Suppressor macrophage treated with lipopolysaccharide for 4 hours (primary cell): Measurements from ENCODE around the gene FPR2.
"Not testable (repeated sequence)": the region's sequence is repeated elsewhere in the genome, so short reads cannot be mapped to it uniquely, and the experiment has no call there.

Experiments
- DNase-seq: peaks from one replicate; pipeline ENCODE4 v3.0.0-alpha.2; 2020

Gene FPR2

GRCh38 chr19:51784922-51785690 lies 24.1 kb downstream of the FPR2 start:
- DNase-seq, result peak; percentile 99

DNA sequence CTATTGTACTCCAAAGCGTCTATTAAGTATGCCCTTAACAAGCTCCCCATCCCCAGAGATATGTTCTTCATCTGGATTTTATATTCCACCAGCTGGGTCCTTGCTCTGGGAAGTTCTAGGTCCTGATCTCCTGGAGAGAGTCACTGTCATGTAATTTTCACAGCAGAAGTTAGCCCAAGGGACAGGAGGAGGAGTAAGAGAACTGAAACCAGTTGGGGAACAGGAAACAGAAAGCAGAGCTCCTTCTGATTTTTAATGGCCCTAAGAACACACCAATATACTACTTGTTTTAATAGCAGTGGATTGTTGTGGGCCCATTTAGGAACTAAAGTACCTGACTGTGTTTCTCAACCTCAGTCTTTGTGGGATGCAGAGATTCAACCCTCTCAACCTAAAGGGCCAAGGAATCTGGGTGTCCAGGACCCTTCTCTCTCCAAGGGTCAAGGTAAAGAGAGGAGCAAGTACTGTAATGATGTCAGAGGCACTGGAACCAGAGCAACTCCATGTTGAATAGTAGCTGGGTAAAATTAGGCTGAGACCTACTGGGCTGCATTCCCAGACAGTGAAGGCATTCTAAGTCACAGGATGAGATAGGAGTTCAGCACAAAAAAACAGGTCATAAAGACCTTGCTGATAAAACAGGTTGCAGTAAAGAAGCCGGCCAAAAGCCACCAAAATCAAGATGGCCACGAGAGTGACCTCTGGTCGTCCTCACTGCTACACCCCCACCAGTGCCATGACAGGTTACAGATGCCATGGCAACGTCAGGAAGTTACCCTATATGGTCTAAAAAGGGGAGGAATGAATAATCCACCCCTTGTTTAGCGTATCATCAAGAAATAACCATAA lies 25.9 kb downstream of the FPR2 start:
- DNase-seq, result peak; percentile 89

- no peak for DNase-seq
Observed at GRCh38 chr19:51788029-51788428, 27.0 kb downstream of the FPR2 start.

GRCh38 chr19:51789061-51789795 lies 28.2 kb downstream of the FPR2 start:
- peak; percentile 90 for DNase-seq

- peak; percentile 44 for DNase-seq
Observed at GRCh38 chr19:51792932-51793331, 32.0 kb downstream of the FPR2 start.

- DNase-seq, result no peak
Observed at GRCh38 chr19:51793994-51794393, 33.0 kb downstream of the FPR2 start.

DNA sequence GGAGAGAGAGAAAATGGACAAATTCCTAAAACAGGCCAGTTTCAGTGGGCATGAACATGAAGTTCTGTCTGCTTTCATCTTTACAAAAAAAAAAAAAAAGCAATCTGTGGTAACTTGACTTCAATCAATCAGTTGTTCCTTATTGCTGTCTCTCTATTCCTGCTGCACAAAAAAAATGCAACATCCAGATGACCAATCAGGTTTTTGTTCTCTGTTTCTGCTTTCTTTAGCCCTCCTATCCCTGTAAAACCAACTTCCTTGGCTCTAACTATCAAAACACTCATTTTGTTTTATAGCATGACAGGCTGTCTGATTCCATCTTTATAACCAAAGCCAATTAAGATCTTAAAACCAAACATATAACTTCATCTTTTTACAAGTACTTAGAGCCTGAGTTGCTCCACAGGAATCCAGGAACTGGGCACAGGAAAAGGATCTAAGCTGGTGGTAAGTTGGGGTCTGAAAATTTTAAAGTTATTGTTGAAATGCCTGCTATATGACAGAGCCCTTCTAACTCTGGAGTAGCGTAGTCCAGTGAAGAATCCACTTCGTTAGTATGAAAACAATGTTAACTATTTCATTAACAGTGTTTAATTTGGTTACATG lies 34.0 kb downstream of the FPR2 start, which contains the start of gene FPR3:
Gene FPR3 (plus strand): TSS at position 273 of the 606 bp plus-strand sequence. CDS start 28,592 bp downstream, outside the sequence.
- DNase-seq, result peak; percentile 69

DNA sequence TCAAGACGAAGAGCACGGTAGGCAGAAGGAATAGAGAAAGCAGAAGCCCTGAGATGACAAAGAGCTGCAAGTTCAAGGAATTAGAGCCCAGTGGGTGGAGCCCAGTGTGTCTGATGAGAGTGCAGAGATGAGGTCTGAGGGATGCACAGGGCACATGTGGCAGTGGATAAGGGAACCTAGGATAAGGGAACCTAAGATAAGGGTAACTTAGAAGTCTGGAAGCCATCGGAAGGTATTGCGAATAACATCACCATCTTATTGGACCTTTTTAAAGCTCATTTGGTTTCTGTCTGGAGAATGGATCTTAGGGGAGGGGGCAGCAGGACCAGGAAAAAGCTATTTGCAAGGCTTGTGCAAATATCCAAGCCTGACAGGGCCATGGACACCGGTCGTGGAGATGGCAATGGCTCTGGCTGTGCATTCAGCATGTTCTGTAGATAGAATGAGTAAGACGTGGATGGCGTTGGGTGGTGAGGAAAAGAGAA lies 35.3 kb downstream of the FPR2 start:
- peak; percentile 86 for DNase-seq

DNA sequence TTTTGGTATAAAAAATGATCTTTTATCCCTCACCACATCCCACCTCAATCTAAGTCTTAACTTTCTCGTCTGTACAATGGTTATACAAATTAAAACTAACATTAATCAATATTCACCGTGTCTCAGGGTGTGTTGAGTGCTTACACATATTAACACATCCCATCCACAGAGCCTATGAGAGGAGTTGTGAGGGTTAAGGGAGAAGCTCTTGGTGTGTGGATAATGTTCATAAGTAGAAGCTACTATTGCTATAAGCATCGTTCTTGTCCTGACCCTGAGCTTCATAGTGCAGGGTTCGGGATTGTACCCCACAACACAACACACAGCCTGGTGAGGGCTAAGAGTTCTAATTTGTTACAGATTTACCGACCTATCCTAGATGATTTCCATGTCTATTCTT lies 36.5 kb downstream of the FPR2 start:
- no peak for DNase-seq

DNA sequence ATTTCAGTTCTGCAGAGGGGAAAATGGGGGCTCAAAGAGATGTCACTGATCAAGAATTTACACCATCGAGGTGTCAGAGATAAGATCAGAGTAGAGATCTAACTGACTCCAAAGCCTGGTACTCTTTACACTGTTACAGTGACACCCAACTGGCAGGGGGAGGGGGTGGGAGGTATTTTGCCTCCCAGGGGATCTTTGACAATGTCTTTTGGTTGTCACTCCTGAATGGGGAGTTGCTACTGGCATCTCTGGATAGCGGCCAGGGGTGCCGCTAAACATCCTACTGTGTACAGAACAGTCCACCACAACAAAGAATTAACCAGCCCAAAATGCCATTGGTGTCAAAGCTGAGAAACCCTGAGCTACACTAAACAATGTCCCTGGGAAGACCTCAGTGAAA lies 37.1 kb downstream of the FPR2 start:
- DNase-seq, result no peak

DNA sequence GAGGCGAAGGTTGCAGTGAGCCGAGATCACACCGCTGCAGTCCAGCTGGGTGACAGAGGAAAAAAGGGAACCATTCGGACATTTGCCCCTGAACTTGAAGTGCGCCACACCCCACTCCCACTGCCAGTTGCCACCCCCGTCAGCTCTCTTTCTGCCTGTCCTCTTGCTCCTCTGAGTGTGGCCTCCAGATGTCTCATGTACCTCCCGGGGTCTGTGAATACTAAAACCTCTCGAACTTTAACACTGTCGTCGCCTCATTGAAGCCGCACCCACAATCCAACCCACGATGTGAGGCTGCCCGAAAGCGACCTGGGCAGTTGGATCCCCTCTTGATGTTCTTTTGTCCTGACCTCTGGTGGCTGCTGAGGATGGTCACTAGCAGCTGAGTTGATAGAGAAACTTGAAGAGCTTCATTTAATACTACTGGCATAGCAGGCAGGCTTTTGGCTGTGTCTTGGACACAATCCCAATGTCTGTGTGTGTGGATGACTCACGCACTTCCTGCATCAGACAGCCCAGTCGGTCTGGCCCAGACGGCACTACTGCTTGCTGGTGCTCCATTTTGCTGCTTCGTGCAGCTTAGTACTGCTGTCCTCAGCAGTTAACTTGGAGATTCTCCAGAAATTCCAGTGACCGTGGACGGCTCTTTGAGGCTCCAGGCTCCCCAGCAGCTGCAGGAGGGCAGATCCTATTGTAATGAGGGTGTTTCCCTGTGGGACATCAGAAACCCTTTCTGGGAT lies 38.2 kb downstream of the FPR2 start:
- peak; percentile 90 for DNase-seq

DNA sequence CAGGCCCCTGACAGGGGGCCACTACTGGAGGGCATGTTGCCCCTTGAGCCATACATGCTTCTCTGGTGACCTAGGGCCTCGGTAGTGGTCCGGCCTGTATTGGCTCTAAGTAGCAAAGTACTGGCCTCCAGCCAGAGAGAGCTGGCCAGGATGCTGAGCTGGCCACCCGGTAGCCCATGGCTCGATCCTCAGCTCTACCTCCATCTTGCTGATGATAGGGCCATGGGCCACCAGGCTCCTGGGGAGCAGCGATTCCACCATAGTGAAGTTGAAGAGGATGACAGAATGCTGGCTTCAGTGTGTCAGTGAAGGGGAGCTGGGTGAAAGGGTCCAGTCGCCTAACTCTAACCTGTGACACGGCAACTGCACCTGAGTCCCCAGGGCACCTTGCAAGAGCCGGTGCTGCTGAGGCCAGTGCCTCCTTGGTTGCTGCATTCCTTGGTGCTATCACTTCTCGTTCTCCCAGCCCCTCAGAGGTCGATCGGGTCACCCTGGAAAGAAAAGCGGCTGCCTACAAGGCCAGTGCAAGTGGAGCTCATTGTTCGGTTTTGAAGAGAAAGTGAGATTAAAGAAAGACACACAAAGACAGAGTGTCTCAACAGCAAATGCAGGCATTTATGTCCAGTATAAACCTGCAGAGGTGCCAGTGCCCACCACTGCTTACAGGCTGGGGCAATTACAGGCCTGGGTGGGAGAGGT lies 38.9 kb downstream of the FPR2 start:
- no peak for DNase-seq

DNA sequence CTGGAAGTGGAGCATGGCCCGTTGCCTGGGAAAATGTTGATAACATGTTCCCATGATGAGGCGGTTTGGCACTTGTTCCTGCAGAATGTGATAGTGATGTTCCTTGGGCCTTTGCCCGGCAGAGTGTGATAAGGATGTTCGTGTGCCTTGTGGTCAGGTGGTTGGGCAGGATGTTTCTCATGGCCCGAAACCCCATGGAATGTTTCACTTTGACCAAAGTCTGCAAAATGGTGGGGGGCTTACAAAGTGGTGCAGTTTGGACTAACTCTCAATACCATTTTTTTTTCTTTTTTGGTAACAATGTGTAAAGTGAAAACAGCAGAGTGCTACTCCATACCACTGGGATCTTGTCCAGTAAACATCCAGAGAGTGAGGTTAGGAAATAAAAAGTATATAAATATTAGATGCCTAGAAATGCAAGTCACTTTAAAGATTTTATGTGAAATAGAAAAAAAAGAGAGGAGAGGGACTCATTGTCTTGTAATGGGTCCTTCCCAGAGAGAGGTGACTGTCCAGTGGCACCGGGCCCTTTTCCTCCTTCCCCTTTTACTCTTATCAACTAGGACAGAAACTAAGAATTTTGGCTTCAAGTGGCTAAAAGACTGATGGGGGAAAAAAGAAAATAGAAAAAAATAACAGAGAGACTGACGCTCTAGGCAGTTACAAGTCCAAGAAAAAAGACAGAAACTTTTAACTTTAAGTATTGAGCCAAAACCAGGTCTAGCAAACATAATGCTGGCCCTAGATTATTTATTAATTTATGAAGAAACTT lies 39.7 kb downstream of the FPR2 start:
- no peak for DNase-seq

GRCh38 chr19:51802775-51803174 lies 41.8 kb downstream of the FPR2 start:
- no peak for DNase-seq

- DNase-seq, result peak; percentile 60
Observed at GRCh38 chr19:51803519-51803918, 42.5 kb downstream of the FPR2 start.

DNA sequence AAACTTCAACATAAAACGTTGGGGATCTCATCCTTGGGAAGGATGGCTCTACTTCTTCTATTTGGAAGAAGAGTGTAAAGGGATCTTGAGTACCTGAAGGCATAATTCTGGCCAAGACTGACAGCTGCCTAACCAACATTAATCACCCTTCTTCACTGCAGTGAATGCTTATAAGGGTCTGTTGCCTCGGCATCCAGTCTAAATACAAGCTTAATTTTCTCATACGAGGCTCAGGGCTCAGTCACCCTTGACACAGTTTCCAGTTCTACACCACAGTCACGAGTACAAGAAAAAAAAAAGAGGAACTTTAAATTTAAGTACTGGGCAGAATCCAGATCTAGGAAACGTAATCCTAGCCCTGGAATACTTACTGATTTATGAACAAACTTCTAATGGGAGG lies 43.0 kb downstream of the FPR2 start:
- DNase-seq, result peak; percentile 80

- DNase-seq, result not testable (repeated sequence)
Observed at GRCh38 chr19:51804789-51805188, 43.8 kb downstream of the FPR2 start.

- peak; percentile 65 for DNase-seq
Observed at GRCh38 chr19:51805396-51805795, 44.4 kb downstream of the FPR2 start.

- DNase-seq, result not testable (repeated sequence)
Observed at GRCh38 chr19:51806571-51806970, 45.6 kb downstream of the FPR2 start.

DNA sequence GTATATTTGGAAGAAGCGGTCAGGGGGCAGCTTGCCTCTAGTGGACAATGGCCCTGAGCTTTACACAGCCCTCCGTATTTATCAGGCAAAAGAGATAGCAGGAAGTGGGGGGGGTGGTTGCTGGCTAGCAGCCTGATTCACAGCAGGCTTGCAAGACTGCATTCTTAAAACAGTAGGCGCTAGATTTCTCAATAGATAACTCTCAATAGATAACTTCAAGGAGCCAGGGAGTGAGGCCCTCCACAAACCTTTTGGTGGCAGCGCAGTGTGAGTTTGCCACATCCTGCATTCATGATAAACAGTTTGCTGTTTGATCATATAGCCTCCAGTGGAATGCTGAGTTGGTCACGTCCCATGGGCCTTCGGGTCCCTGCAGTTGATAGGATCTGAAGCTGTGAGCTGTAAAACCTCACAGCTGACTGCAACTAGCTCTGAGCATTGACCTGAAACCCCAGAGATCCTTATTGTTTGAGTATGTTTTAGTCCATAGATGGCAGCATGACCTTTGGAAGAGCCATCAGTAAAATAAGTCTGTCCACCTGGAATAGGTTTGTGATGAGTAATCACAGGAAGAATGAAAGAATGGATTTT lies 46.2 kb downstream of the FPR2 start:
- peak; percentile 77 for DNase-seq
